Psoas muscle (tissue), 8 donors: Measurements from ENCODE around the gene LRRC4C. TPM values are rescaled to one million over a fixed set of nuclear protein-coding genes. Genes with fewer than 3 reads are reported as not detected.
"Not testable (repeated sequence)": the region's sequence is repeated elsewhere in the genome, so short reads cannot be mapped to it uniquely, and the experiment has no call there.

Source experiments
- ATAC-seq, 4 donors: fragments of 200-7000 bp; cut with Tn5 transposase; one replicate each; pipeline ENCODE4 v1.9.1; 2020; ENCODE audit warnings: moderate library complexity in 3 of 4, mild to moderate bottlenecking in 2 of 4
- DNase-seq, 2 donors: peaks; one replicate each; pipeline ENCODE4 v3.0.0-alpha.2; 2020
- H3K27ac ChIP-seq: fragments of 200-600 bp; one replicate; pipeline ENCODE4 v1.8.0; 2022
- H3K27me3 ChIP-seq, 3 donors: fragments of 200-600 bp in 1 of 3; one replicate each; pipeline versions ENCODE4 v1.6.1 to v1.8.0; 2013 to 2022; ENCODE audit warnings: low read length in 2 of 3, mild to moderate bottlenecking in 2 of 3, moderate library complexity in 1 of 3; ENCODE audit not compliant: insufficient read depth in 3 of 3
- H3K36me3 ChIP-seq, 2 donors: fragments of 200-600 bp in 1 of 2; one replicate each; pipeline versions ENCODE4 v1.6.1 to v1.8.0; 2013 to 2022; ENCODE audit warnings: low read depth in 1 of 2, mild to moderate bottlenecking in 1 of 2, moderate library complexity in 1 of 2; ENCODE audit not compliant: insufficient read depth in 1 of 2
- H3K4me1 ChIP-seq: fragments of 200-600 bp; one replicate; pipeline ENCODE4 v1.8.0; 2022
- H3K4me3 ChIP-seq: fragments of 200-600 bp; one replicate; pipeline ENCODE4 v1.8.0; 2022; ENCODE audit warnings: mild to moderate bottlenecking
- H3K9me3 ChIP-seq: fragments of 200-600 bp; one replicate; pipeline ENCODE4 v1.8.0; 2022
- WGBS, 3 donors: extraction: QIAGEN DNeasy Blood & Tissue Kit; methylation state at CpG; one replicate each; pipeline versions ENCODE4 v1.1.6 to v1.1.7; 2013; 5-methylcytosine and 5-hydroxymethylcytosine counted together
- intact Hi-C, 2 donors: fragments of 100-400 bp; cut with DNase I; formaldehyde crosslinking; loops; one replicate each; pipeline versions ENCODE4 v1.11.0 to v1.14.2; 2022
- polyA plus RNA-seq, 3 donors: library from polyadenylated mRNA; stranded (reverse); fragments of 200-250 nt; gene quantifications; one replicate each; pipeline ENCODE4 v1.2.3, GENCODE V29; 2013
- total RNA-seq, 4 donors: library from RNA; stranded (reverse); fragmentation: NEBNext Ultra II Directional in 2 of 4; extraction: Animal tissue kit (Norgen Biotek cat#: 25700) in 2 of 4; gene quantifications; one replicate each; pipeline versions ENCODE4 v1.2.1 to v1.2.4, GENCODE V29; 2021 to 2023
- TF ChIP-seq, protein P1 (sequence below): fragments of 200-600 bp; IDR thresholded peaks from one replicate; pipeline ENCODE4 v1.8.0; 2022; ENCODE audit warnings: antibody characterized with exemption
- donor health status: healthy with polysubstance abuse.
- donor health status: DM: no; HTN: no; CAD: no; lungs with moderate emphysema.
- donor health status: Bipolar disorder and iron deficiency.
- donor health status: healthy.
- donor health status: DM: yes; HTN: yes; CAD: no.
- donor health status: DM: no; HTN: no; CAD: no.
- donor health status: DM: no; HTN: no; CAD: no.
- donor health status: DM: yes; HTN: yes; CAD: no.

The LRRC4C gene
- total and polyA plus RNA-seq, 7 donors: 0.04 to 0.34 (median 0.12) TPM; not detected in 1

DNA sequence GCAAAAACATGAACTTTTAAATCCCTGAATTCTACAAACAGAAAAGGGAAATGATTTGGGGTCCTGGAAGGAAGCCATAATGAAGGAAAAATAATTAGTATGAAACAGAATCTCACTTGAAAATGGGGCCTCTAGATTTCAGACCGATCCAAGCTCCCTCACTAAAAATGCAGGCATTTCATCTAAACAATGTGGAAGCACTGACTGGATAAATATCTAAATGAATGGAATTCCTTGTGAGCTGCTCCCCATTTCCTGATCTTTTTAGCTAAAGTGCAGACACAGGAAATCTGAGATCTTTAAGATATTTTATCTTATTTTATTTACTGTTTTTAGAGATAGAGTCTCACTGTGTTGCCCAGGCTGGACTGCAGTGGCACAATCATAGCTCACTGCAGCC lies 1255.8 kb downstream of the LRRC4C start:
- TF ChIP-seq, protein P1, sequence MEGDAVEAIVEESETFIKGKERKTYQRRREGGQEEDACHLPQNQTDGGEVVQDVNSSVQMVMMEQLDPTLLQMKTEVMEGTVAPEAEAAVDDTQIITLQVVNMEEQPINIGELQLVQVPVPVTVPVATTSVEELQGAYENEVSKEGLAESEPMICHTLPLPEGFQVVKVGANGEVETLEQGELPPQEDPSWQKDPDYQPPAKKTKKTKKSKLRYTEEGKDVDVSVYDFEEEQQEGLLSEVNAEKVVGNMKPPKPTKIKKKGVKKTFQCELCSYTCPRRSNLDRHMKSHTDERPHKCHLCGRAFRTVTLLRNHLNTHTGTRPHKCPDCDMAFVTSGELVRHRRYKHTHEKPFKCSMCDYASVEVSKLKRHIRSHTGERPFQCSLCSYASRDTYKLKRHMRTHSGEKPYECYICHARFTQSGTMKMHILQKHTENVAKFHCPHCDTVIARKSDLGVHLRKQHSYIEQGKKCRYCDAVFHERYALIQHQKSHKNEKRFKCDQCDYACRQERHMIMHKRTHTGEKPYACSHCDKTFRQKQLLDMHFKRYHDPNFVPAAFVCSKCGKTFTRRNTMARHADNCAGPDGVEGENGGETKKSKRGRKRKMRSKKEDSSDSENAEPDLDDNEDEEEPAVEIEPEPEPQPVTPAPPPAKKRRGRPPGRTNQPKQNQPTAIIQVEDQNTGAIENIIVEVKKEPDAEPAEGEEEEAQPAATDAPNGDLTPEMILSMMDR: no peak
- Histone ChIP-seq H3K4me3 (no peak overlapping the region), H3K27ac (no peak overlapping the region), H3K27me3 (no peaks in the 10 kb centered on the region), H3K9me3 (no peaks in the 10 kb centered on the region), H3K36me3 (no peaks in the 10 kb centered on the region), H3K4me1 (no peaks in the 10 kb centered on the region)
- intact Hi-C loops: no loop called here
- 15 to 29% (median 17%) methylated on average over 1 of the region's 1 CpG for WGBS, 3 donors
- ATAC-seq (no peak), DNase-seq (no peak)

DNA sequence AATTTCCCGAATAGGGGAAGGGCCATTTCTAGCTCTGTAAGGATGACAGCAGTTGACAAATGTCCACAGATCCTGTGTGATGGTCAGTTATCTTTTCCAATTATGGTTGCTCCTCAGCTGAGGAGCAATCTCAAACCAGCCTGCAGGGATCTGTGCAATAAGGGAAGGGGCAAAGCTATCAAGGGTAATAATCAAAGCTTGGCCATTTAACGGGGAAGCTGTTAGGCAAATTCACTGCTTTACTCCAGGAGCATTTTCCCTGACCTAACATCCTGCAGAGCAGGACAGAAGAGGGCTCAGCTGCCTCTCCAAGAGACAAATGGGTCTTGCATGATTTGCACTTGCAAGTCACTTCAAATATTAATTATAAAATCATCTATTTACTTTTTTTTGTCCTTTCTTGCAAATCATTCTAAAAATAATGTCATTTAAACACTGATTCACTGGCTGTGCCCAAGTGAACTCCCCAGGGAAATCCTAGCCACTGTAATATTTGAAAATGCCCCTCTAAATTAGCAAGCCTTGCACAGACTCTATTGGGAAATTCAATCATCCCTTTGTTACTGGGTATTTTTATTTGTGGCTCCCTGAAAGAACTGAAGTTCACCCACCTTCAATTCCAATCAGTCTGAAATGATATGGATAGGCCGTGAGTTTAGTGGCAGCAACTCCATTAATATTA lies 1256.7 kb downstream of the LRRC4C start:
- Histone ChIP-seq H3K9me3 (no peaks in the 10 kb centered on the region), H3K4me3 (no peak overlapping the region), H3K27me3 (no peaks in the 10 kb centered on the region), H3K4me1 (no peaks in the 10 kb centered on the region), H3K36me3 (no peaks in the 10 kb centered on the region), H3K27ac (no peak overlapping the region)
- intact Hi-C loops: no loop called here
- DNase-seq (no peak), ATAC-seq (no peak)
- TF ChIP-seq, protein P1: no peak
- WGBS, 3 donors: 43 to 45% (median 44%) methylated on average over 3 of the region's 3 CpGs

DNA sequence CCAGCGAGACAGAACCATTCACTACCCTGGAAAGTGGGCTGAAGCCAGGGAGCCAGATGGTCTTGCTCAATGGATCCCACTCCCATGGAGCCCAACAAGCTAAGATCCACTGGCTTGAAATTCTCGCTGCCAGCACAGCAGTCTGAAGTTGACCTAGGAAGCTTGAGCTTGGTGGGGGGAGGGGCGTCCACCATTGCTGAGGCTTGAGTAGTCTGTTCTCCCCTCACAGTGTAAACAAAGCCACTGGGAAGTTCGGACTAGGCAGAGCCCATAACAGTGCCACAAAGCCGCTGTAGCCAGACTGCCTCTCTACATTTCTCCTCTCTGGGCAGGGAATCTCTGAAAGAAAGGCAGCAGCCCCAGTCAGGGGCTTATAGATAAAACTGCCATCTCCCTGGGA lies 1266.9 kb downstream of the LRRC4C start:
- DNase-seq, H3K4me1 ChIP-seq, intact Hi-C loops, H3K36me3 ChIP-seq, H3K27ac ChIP-seq, H3K9me3 ChIP-seq, H3K4me3 ChIP-seq, ATAC-seq, H3K27me3 ChIP-seq: not testable (repeated sequence)
- 73 to 81% (median 77%) methylated on average over 5 of the region's 5 CpGs for WGBS, 3 donors

DNA sequence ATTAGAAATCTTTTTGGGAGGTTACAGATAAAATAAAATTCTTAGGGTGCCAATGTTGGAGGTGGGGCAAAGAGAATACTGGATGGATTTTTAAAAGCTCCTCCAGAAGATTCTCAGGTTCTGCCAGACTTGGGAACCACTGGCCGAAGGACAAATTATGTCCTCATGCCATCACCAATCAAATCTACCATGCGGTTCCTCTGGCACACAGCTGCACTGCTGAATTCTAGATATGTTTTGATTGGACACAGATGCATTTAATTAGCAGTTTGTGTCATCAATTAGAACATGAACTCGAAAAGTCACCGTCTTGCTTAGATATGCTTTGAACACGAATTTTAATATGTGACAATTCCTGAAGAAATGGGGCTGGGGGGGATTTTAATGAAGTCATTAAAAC lies 1269.2 kb downstream of the LRRC4C start:
- ATAC-seq: no peak
- no peak for DNase-seq

DNA sequence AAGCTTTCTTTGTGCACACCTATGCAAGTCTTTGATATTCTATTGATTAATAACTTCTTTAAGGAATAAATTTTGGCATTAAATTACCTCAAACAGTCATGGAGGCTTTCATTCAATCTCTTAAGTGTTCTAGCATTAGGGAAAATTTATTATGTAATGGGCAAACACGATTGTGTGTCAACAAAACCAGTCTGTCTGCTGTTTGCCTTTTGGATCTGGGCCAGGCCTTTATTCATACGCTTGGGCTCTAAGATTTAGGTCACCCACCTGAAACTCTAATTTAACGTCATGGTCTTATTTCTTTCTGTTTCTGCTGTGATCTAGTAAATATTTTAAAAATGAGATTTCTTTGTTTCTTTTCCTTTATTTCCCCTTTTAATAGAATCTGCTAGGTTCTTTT lies 1270.6 kb downstream of the LRRC4C start:
- TF ChIP-seq, protein P1: no peak
- Histone ChIP-seq H3K27ac (no peak overlapping the region), H3K27me3 (no peaks in the 10 kb centered on the region), H3K9me3 (no peaks in the 10 kb centered on the region), H3K4me1 (no peaks in the 10 kb centered on the region), H3K4me3 (no peak overlapping the region), H3K36me3 (no peaks in the 10 kb centered on the region)
- 29 to 56% (median 32%) methylated on average over 3 of the region's 3 CpGs for WGBS, 3 donors
- DNase-seq (no peak), ATAC-seq (no peak)
- intact Hi-C loops: no loop called here

More for the DNA sequence above, 1269.2 kb downstream of the LRRC4C start:
- intact Hi-C loops: no loop called here
- Histone ChIP-seq H3K36me3 (no peaks in the 10 kb centered on the region), H3K27ac (no peak overlapping the region), H3K4me3 (no peak overlapping the region), H3K9me3 (no peaks in the 10 kb centered on the region), H3K27me3 (no peaks in the 10 kb centered on the region), H3K4me1 (no peaks in the 10 kb centered on the region)
- WGBS, 3 donors: 32 to 54% (median 52%) methylated on average over 5 of the region's 5 CpGs
- TF ChIP-seq, protein P1: no peak
